Muscle layer of colon (tissue), 2 donors: Measurements from ENCODE around the gene P2RX3.

Experiments
- H3K27ac ChIP-seq: one replicate; pipeline ENCODE4 v1.7.0; 2013; ENCODE audit warnings: low read depth, mild to moderate bottlenecking, low read length, moderate library complexity
- H3K27me3 ChIP-seq, 2 donors: one replicate each; pipeline ENCODE4 v1.7.0; 2013; ENCODE audit warnings: low read length in 2 of 2, mild to moderate bottlenecking in 2 of 2; ENCODE audit not compliant: insufficient read depth in 2 of 2, control insufficient read depth in 1 of 2
- H3K36me3 ChIP-seq: one replicate; pipeline ENCODE4 v1.7.0; 2013; ENCODE audit warnings: mild to moderate bottlenecking, low read length; ENCODE audit not compliant: insufficient read depth
- H3K4me1 ChIP-seq: one replicate; pipeline ENCODE4 v1.7.0; 2013; ENCODE audit warnings: mild to moderate bottlenecking, low read length; ENCODE audit not compliant: insufficient read depth
- H3K4me3 ChIP-seq, 2 donors: one replicate each; pipeline ENCODE4 v1.7.0; 2013; ENCODE audit warnings: low read length in 2 of 2, low read depth in 1 of 2, mild to moderate bottlenecking in 1 of 2, moderate library complexity in 1 of 2
- H3K9ac ChIP-seq: one replicate; pipeline ENCODE4 v1.7.0; 2013; ENCODE audit warnings: low read length
- H3K9me3 ChIP-seq: one replicate; pipeline ENCODE4 v1.7.0; 2013; ENCODE audit warnings: mild to moderate bottlenecking, low read length
- donor health status: abdominal sarcoma.
- donor health status: Adenocarcinoma of cecum.

The P2RX3 gene

GRCh38 chr11:57407941-57408475 is 69.9 kb downstream of the P2RX3 start:
- Histone ChIP-seq H3K27ac (no peak overlapping the region), H3K9me3 (no peaks in the 10 kb centered on the region), H3K27me3 (no peaks in the 10 kb centered on the region), H3K9ac (no peak overlapping the region), H3K4me3 (no peak overlapping the region), H3K4me1 (no peaks in the 10 kb centered on the region), H3K36me3 (peaks cover 37% of the 10 kb centered on the region)

GRCh38 chr11:57408771-57409170 is 70.6 kb downstream of the P2RX3 start:
- H3K4me1 ChIP-seq = no peaks in the 10 kb centered on the region
- no peak overlapping the region for H3K27ac ChIP-seq

GRCh38 chr11:57409321-57410100 is 71.4 kb downstream of the P2RX3 start:
- H3K9ac ChIP-seq = no peak overlapping the region
- peaks cover 51% of the 10 kb centered on the region for H3K36me3 ChIP-seq
- no peaks in the 10 kb centered on the region for H3K4me1 ChIP-seq
- no peaks in the 10 kb centered on the region for H3K9me3 ChIP-seq
- H3K4me3 ChIP-seq = no peak overlapping the region
- H3K27ac ChIP-seq = no peak overlapping the region
- no peaks in the 10 kb centered on the region for H3K27me3 ChIP-seq

More at GRCh38 chr11:57408771-57409170, 70.6 kb downstream of the P2RX3 start:
- H3K9me3 ChIP-seq = no peaks in the 10 kb centered on the region
- no peak overlapping the region for H3K4me3 ChIP-seq
- no peak overlapping the region for H3K9ac ChIP-seq
- peaks cover 45% of the 10 kb centered on the region for H3K36me3 ChIP-seq
- no peaks in the 10 kb centered on the region for H3K27me3 ChIP-seq

GRCh38 chr11:57410287-57410686 is 72.1 kb downstream of the P2RX3 start:
- H3K36me3 ChIP-seq = peaks cover 59% of the 10 kb centered on the region
- H3K4me3 ChIP-seq = no peak overlapping the region
- H3K9ac ChIP-seq = no peak overlapping the region
- no peaks in the 10 kb centered on the region for H3K27me3 ChIP-seq
- no peak overlapping the region for H3K27ac ChIP-seq
- H3K9me3 ChIP-seq = no peaks in the 10 kb centered on the region
- no peaks in the 10 kb centered on the region for H3K4me1 ChIP-seq

GRCh38 chr11:57413681-57414080 is 75.5 kb downstream of the P2RX3 start:
- Histone ChIP-seq H3K27ac (no peak overlapping the region), H3K36me3 (peaks cover 68% of the 10 kb centered on the region), H3K9me3 (no peaks in the 10 kb centered on the region), H3K9ac (no peak overlapping the region), H3K4me1 (no peaks in the 10 kb centered on the region), H3K27me3 (no peaks in the 10 kb centered on the region), H3K4me3 (no peak overlapping the region)

- Histone ChIP-seq H3K4me3 (no peak overlapping the region), H3K36me3 (peaks cover 57% of the 10 kb centered on the region), H3K27me3 (no peaks in the 10 kb centered on the region)
These were observed 76.6 kb downstream of the P2RX3 start for GRCh38 chr11:57414612-57415212.

GRCh38 chr11:57416436-57416835 is 78.3 kb downstream of the P2RX3 start:
- H3K4me3 ChIP-seq = no peak overlapping the region
- no peak overlapping the region for H3K27ac ChIP-seq
- H3K9me3 ChIP-seq = no peaks in the 10 kb centered on the region
- peaks cover 67% of the 10 kb centered on the region for H3K36me3 ChIP-seq
- H3K9ac ChIP-seq = no peak overlapping the region
- no peaks in the 10 kb centered on the region for H3K4me1 ChIP-seq
- H3K27me3 ChIP-seq = no peaks in the 10 kb centered on the region

More at GRCh38 chr11:57414612-57415212, 76.6 kb downstream of the P2RX3 start:
- no peaks in the 10 kb centered on the region for H3K4me1 ChIP-seq
- no peaks in the 10 kb centered on the region for H3K9me3 ChIP-seq
- H3K9ac ChIP-seq = no peak overlapping the region
- H3K27ac ChIP-seq = no peak overlapping the region

- Histone ChIP-seq H3K9me3 (no peaks in the 10 kb centered on the region), H3K4me1 (no peaks in the 10 kb centered on the region), H3K27me3 (no peaks in the 10 kb centered on the region), H3K4me3 (no peak overlapping the region), H3K27ac (no peak overlapping the region), H3K36me3 (peaks cover 72% of the 10 kb centered on the region), H3K9ac (no peak overlapping the region)
These were observed 78.9 kb downstream of the P2RX3 start for GRCh38 chr11:57417056-57417455.

GRCh38 chr11:57418131-57418530 is 80.0 kb downstream of the P2RX3 start:
- H3K9ac ChIP-seq = no peak overlapping the region
- H3K4me1 ChIP-seq = no peaks in the 10 kb centered on the region
- peaks cover 67% of the 10 kb centered on the region for H3K36me3 ChIP-seq
- H3K4me3 ChIP-seq = no peak overlapping the region
- H3K9me3 ChIP-seq = no peaks in the 10 kb centered on the region
- H3K27ac ChIP-seq = no peak overlapping the region
- H3K27me3 ChIP-seq = no peaks in the 10 kb centered on the region

- Histone ChIP-seq H3K27me3 (no peaks in the 10 kb centered on the region), H3K9me3 (no peaks in the 10 kb centered on the region), H3K9ac (no peak overlapping the region), H3K4me1 (peaks cover 2% of the 10 kb centered on the region), H3K27ac (no peak overlapping the region), H3K36me3 (peaks cover 65% of the 10 kb centered on the region), H3K4me3 (no peak overlapping the region)
These were observed 81.0 kb downstream of the P2RX3 start for GRCh38 chr11:57419146-57419545.

- Histone ChIP-seq H3K9me3 (no peaks in the 10 kb centered on the region), H3K9ac (no peak overlapping the region), H3K27ac (no peak overlapping the region), H3K27me3 (no peaks in the 10 kb centered on the region), H3K4me3 (no peak overlapping the region), H3K36me3 (peaks cover 52% of the 10 kb centered on the region), H3K4me1 (peaks cover 19% of the 10 kb centered on the region)
These were observed 82.9 kb downstream of the P2RX3 start for GRCh38 chr11:57421066-57421465.
